ENCODE measurements around the gene TPK1. TPM values are rescaled to one million over a fixed set of nuclear protein-coding genes. Genes with fewer than 3 reads are reported as not detected.

The TPK1 gene
- total RNA-seq, 4 donors from 2014 or later = 0.59 to 178 (median 8.8) TPM

- DNase-seq = no peak
- intact Hi-C loops (cut with DNase I; ENCODE audit: low total_unique reads) = no loop called here
- no peak for TF ChIP-seq POLR2A (IDR thresholded peaks at IDR 0.05)
- TF ChIP-seq, protein P1, sequence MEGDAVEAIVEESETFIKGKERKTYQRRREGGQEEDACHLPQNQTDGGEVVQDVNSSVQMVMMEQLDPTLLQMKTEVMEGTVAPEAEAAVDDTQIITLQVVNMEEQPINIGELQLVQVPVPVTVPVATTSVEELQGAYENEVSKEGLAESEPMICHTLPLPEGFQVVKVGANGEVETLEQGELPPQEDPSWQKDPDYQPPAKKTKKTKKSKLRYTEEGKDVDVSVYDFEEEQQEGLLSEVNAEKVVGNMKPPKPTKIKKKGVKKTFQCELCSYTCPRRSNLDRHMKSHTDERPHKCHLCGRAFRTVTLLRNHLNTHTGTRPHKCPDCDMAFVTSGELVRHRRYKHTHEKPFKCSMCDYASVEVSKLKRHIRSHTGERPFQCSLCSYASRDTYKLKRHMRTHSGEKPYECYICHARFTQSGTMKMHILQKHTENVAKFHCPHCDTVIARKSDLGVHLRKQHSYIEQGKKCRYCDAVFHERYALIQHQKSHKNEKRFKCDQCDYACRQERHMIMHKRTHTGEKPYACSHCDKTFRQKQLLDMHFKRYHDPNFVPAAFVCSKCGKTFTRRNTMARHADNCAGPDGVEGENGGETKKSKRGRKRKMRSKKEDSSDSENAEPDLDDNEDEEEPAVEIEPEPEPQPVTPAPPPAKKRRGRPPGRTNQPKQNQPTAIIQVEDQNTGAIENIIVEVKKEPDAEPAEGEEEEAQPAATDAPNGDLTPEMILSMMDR (IDR thresholded peaks at IDR 0.05) = no peak
- no peaks in the 10 kb centered on the region for H3K9me3 ChIP-seq
- H3K4me1 ChIP-seq = no peaks in the 10 kb centered on the region
- no peaks in the 10 kb centered on the region for H3K36me3 ChIP-seq
- no peak overlapping the region for H3K4me3 ChIP-seq
- no peaks in the 10 kb centered on the region for H3K27me3 ChIP-seq
- no peak overlapping the region for H3K27ac ChIP-seq
Measured at GRCh38 chr7:144416341-144416740, 419.5 kb downstream of the TPK1 start.

DNA sequence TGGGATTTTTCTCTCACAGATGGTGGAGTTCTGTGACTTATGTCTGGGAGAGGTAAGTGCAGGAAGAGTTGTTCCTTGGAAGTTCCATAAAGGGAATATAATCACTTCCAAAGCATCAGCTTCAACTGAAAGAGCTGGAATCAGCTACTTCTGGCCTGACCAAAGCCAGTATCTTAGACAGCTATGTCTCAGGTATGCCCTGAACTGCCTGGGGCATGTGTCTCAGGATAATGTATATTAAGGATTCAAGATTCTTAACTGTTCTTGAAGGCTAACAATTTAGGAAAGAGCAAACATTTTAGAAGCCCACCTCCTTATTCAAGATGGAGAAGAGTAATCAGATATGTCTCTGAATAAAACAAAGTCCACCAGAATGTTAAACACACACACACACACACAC, 420.0 kb downstream of the TPK1 start:
- intact Hi-C loops (cut with DNase I; ENCODE audit: low total_unique reads) = no loop called here
- H3K4me1 ChIP-seq = no peaks in the 10 kb centered on the region
- TF ChIP-seq, protein P1 (IDR thresholded peaks at IDR 0.05) = no peak
- no peak for TF ChIP-seq POLR2A (IDR thresholded peaks at IDR 0.05)
- H3K36me3 ChIP-seq = no peaks in the 10 kb centered on the region
- no peak overlapping the region for H3K4me3 ChIP-seq
- no peak for DNase-seq
- H3K27ac ChIP-seq = no peak overlapping the region
- H3K27me3 ChIP-seq = no peaks in the 10 kb centered on the region
- no peaks in the 10 kb centered on the region for H3K9me3 ChIP-seq

DNA sequence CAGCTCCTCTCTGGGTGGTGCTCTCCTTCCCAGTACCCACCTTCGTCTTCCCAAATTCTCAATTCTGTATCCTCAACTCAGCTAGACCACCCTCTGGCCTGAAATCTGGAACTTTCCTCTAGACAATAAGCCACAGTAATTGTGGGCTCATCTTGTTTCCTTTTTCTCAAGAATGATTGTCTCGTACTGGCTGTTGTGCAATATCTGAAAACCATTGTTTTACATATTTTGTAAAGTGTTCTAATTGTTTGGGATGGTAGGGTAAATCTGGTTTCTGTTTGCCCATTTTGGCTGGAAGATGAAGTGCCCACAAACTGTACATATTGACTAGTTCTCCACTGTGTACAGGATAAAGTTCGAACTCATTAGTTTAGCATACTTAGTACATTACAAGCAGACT, 421.0 kb downstream of the TPK1 start:
- H3K4me1 ChIP-seq = no peaks in the 10 kb centered on the region
- no peak for TF ChIP-seq POLR2A (IDR thresholded peaks at IDR 0.05)
- TF ChIP-seq, protein P1 (IDR thresholded peaks at IDR 0.05) = no peak
- no peak for DNase-seq
- H3K27me3 ChIP-seq = no peaks in the 10 kb centered on the region
- no peaks in the 10 kb centered on the region for H3K9me3 ChIP-seq
- no peak overlapping the region for H3K27ac ChIP-seq
- H3K36me3 ChIP-seq = no peaks in the 10 kb centered on the region
- intact Hi-C loops (cut with DNase I; ENCODE audit: low total_unique reads) = no loop called here
- H3K4me3 ChIP-seq = no peak overlapping the region

DNA sequence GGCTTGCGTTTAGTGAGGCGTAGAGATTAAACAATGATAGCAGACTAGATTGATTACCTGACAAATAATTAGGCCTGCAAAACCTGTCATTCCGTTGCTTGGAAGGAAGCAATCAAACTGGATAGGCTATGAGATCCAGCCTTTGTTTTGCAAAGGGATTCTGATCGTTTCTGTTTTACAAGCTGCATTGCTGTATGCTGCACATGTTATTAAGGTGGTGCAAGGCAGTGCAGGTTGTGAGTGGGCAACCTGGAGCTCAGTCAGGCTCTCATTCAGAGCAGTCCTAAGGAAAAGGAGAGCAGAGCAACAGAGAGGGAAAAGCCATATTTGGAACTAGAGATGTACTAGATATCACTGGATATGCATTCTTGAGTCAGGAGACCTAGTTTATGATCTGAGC, 425.4 kb downstream of the TPK1 start:
- intact Hi-C loops (cut with DNase I; ENCODE audit: low total_unique reads) = no loop called here
- no peak for TF ChIP-seq POLR2A (IDR thresholded peaks at IDR 0.05)
- TF ChIP-seq, protein P1 (IDR thresholded peaks at IDR 0.05) = no peak
- Histone ChIP-seq H3K9me3 (no peaks in the 10 kb centered on the region), H3K4me3 (no peak overlapping the region), H3K4me1 (no peaks in the 10 kb centered on the region), H3K27ac (no peak overlapping the region), H3K27me3 (no peaks in the 10 kb centered on the region), H3K36me3 (no peaks in the 10 kb centered on the region)
- no peak for DNase-seq

DNA sequence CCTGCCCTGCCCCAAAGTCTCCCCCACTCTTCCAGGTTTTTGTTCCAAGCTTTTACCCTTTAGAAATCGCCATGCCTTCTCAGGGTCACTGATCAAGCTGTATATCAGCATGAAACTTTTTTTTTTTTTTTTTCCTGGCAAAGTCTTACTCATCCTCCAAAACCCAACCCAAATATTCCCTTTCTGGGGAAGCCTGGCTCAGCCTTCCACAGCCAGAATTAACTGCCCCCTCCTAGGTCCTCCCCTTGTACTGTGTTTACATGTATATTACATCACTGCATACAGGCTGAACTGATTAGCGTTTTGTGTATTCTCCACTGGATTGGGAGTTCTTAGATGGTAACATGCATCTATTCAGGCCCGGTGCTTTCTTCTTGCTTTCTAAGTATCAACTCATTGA, 427.7 kb downstream of the TPK1 start:
- DNase-seq = no peak
- Histone ChIP-seq H3K4me1 (no peaks in the 10 kb centered on the region), H3K9me3 (no peaks in the 10 kb centered on the region), H3K27me3 (no peaks in the 10 kb centered on the region), H3K4me3 (no peak overlapping the region), H3K27ac (no peak overlapping the region), H3K36me3 (no peaks in the 10 kb centered on the region)
- intact Hi-C loops (cut with DNase I; ENCODE audit: low total_unique reads) = loop anchor here (5.0 kb wide), 1 partner anchor 246 kb away; no protein-coding TSS in a partner anchor
- no peak for TF ChIP-seq POLR2A (IDR thresholded peaks at IDR 0.05)
- TF ChIP-seq, protein P1 (IDR thresholded peaks at IDR 0.05) = no peak

All from uterus (tissue), 4 donors.